NCI-H2107 (cell line): ENCODE measurements around the gene HPS3.
A peak's percentile ranks its signal among the peaks of the same experiment; 100 is the strongest.
"Not testable (repeated sequence)": the region's sequence is repeated elsewhere in the genome, so short reads cannot be mapped to it uniquely, and the experiment has no call there.

Experiments
- DNase-seq: peaks from one replicate; lab custom pipeline; 2025; lab: John Stamatoyannopoulos, UW

HPS3 gene, protein sequence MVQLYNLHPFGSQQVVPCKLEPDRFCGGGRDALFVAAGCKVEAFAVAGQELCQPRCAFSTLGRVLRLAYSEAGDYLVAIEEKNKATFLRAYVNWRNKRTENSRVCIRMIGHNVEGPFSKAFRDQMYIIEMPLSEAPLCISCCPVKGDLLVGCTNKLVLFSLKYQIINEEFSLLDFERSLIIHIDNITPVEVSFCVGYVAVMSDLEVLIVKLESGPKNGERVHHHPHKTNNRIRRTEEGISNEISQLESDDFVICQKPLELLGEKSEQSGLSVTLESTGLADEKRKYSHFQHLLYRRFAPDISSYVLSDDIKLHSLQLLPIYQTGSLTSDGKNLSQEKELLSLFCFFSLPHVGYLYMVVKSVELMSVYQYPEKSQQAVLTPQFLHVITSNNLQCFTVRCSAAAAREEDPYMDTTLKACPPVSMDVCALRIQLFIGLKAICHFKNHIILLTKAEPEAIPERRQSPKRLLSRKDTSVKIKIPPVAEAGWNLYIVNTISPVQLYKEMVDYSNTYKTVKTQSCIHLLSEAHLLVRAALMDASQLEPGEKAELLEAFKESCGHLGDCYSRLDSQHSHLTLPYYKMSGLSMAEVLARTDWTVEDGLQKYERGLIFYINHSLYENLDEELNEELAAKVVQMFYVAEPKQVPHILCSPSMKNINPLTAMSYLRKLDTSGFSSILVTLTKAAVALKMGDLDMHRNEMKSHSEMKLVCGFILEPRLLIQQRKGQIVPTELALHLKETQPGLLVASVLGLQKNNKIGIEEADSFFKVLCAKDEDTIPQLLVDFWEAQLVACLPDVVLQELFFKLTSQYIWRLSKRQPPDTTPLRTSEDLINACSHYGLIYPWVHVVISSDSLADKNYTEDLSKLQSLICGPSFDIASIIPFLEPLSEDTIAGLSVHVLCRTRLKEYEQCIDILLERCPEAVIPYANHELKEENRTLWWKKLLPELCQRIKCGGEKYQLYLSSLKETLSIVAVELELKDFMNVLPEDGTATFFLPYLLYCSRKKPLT

GRCh38 chr3:149129326-149130205 lies at the start of gene HPS3:
Gene HPS3 (plus strand): TSS chr3:149129638. CDS start chr3:149129724, 86 bp downstream.
- DNase-seq = peak; percentile 86

- DNase-seq = no peak
Measured at GRCh38 chr3:149080011-149080698, 49.3 kb upstream of the HPS3 start.

- no peak for DNase-seq
Measured at GRCh38 chr3:149080699-149081091, 48.7 kb upstream of the HPS3 start.

GRCh38 chr3:149081772-149082171 lies 47.7 kb upstream of the HPS3 start:
- DNase-seq = no peak

- DNase-seq = no peak
Measured at GRCh38 chr3:149085828-149086231, 43.6 kb upstream of the HPS3 start.

GRCh38 chr3:149086232-149086988 lies 43.0 kb upstream of the HPS3 start, which contains the start of gene HLTF:
Gene HLTF (minus strand): TSS chr3:149086533. CDS start chr3:149086336, 197 bp downstream.
- DNase-seq = peak; percentile 39

DNA sequence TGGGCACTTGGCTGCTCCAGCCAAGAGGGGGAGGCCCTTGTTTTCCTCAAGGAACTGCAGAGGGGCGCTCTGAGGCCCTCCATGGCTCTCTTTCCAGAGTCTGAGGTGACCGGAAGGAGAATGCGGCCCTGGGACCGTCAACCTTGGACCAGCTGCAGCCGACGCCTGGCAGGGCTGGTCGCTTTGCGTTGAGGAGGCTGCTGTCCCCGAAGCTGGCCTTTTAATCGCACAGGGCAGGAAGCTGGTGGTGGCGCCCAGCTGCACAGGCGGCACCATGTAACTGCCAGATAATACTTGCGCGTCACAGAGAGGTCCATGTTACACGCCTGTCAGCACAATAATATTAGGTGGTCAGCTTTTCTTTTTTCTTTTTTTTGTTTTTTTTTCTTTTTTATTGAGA lies 42.2 kb upstream of the HPS3 start:
- DNase-seq = no peak

GRCh38 chr3:149089395-149089794 lies 40.0 kb upstream of the HPS3 start:
- DNase-seq = no peak

GRCh38 chr3:149090461-149090860 lies 39.0 kb upstream of the HPS3 start:
- no peak for DNase-seq

- DNase-seq = no peak
Measured at GRCh38 chr3:149090907-149091306, 38.5 kb upstream of the HPS3 start.

- DNase-seq = no peak
Measured at GRCh38 chr3:149091983-149092382, 37.5 kb upstream of the HPS3 start.

- no peak for DNase-seq
Measured at GRCh38 chr3:149095487-149095886, 34.0 kb upstream of the HPS3 start.

GRCh38 chr3:149097987-149098386 lies 31.5 kb upstream of the HPS3 start:
- not testable (repeated sequence) for DNase-seq

- no peak for DNase-seq
Measured at GRCh38 chr3:149101154-149101553, 28.3 kb upstream of the HPS3 start.

- no peak for DNase-seq
Measured at GRCh38 chr3:149101641-149102040, 27.8 kb upstream of the HPS3 start.

- DNase-seq = no peak
Measured at GRCh38 chr3:149104484-149104883, 25.0 kb upstream of the HPS3 start.

DNA sequence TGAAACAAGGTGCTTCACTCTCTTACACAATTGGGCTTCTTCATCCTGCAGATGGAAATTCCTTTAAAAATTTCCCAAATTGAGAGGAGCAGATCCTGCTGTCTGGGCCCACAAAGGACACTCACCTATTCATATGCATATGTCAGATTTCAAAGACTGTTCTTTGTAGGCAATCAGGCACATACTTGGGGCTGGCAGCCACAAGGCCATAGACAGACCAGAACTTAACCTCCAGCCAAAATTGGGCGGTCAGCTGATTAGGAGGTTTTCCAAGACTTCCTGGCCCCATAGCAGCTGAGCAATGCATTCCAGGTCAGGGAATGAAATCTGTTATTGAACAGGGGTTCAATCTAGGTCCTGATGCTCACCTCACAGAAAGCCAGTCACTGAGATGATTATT lies 15.0 kb upstream of the HPS3 start:
- DNase-seq = no peak

DNA sequence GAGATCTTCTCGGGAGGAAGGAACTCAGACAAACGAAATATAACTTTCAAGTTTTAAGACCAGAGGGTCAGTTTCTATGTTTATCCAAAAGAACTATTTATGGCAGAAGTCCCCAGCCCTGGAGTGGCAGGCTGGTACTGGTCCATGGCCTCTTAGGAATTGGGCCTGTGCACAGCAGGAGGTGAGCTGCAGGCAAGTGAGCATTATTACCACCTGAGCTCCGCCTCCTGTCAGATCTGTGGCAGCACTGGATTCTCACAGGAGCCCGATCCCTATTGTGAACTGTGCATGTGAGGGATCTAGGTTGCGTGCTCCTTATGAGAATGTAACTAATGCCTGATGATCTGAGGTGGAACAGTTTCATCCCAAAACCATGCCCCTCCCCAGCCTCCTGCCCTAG lies 14.3 kb upstream of the HPS3 start:
- DNase-seq = no peak

DNA sequence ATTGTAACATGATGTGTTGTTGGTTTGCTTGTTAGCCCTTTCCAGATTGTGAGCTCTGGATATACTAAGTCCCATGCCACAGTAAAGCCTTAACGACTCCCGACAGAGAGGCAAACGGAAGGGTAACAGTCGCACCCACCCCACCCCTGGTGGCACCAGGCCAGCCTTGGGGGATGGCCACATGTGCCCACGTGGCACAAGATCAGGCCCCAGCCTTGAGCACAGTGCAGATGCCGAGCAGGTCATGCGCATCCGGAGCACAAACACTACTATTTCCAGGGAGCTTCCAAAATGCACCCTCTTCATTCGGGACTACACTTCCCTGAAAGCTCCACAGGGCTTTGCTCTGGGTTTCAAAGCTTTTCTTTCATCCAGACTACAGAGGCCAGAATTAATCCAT lies 10.7 kb upstream of the HPS3 start:
- no peak for DNase-seq

DNA sequence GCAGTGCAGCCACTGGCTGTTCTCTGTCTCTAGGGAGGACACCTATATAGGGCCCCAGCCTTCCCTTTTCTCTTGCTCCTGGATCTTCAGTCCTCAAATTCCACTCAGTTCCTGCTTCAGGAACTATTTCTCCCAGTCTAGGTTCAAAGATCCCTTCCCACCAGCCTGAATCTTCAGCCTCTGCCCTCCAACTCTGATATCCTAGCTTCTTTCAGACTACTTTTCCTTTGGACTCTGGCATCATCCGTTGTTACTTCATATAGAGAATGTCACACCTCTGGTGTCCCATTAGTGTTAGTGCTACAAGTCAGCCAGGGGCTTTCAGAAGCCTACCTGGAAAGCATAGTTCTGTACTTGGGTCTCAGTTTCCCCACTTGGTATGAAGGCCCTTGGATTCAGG lies 10.0 kb upstream of the HPS3 start:
- no peak for DNase-seq
